Gastroesophageal sphincter (tissue), 3 donors: ENCODE results near the gene WNK2.

Experiments
- EP300 ChIP-seq: sonication (generic); formaldehyde crosslinking; IDR thresholded peaks from one replicate; pipeline ENCODE4 v1.6.1; 2017; ENCODE audit warnings: antibody characterized with exemption, mild to moderate bottlenecking
- POLR2AphosphoS5 ChIP-seq: sonication (generic); formaldehyde crosslinking; IDR thresholded peaks from one replicate; pipeline ENCODE4 v1.6.1; 2017; ENCODE audit warnings: antibody characterized with exemption
- TF ChIP-seq, protein P1 (sequence below), 4 experiments: fragments of 200-600 bp in 2 of 4; fragments of 450-650 bp in 2 of 4; sonication (generic) in 1 of 4; IDR thresholded peaks; one replicate each; pipeline ENCODE4 v1.5.1; 2017 to 2019; ENCODE audit warnings: antibody characterized with exemption in 4 of 4, mild to moderate bottlenecking in 2 of 4, moderate library complexity in 2 of 4

DNA sequence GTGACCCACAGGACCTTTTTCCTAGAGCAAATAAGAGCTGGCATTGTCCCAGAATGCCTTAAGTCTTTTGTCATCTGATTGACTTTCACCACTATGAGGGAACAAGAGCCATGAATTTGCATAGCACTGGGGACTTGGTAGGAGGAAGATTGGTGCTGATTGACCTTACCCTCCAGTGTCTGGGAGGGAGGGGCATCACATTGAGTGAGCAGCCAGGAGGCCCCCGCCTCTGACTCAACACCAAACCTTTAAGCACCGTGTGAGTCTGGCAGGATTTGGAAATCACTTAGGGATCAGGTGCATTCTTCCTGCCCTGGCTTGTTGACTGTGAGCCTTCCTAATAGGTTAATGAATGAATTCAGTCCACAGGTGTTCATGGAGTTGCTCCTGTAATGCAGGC lies 40.7 kb downstream of the WNK2 start:
- TF ChIP-seq, protein P1, sequence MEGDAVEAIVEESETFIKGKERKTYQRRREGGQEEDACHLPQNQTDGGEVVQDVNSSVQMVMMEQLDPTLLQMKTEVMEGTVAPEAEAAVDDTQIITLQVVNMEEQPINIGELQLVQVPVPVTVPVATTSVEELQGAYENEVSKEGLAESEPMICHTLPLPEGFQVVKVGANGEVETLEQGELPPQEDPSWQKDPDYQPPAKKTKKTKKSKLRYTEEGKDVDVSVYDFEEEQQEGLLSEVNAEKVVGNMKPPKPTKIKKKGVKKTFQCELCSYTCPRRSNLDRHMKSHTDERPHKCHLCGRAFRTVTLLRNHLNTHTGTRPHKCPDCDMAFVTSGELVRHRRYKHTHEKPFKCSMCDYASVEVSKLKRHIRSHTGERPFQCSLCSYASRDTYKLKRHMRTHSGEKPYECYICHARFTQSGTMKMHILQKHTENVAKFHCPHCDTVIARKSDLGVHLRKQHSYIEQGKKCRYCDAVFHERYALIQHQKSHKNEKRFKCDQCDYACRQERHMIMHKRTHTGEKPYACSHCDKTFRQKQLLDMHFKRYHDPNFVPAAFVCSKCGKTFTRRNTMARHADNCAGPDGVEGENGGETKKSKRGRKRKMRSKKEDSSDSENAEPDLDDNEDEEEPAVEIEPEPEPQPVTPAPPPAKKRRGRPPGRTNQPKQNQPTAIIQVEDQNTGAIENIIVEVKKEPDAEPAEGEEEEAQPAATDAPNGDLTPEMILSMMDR (IDR thresholded peaks at IDR 0.05), result no peak
- TF ChIP-seq POLR2AphosphoS5 (no peak), EP300 (no peak)
